Body of pancreas (tissue), 4 donors: ENCODE data around the gene PRM1. TPM values are rescaled to one million over a fixed set of nuclear protein-coding genes. Genes with fewer than 3 reads are reported as not detected.

Experiments used
- ATAC-seq: fragments of 150-250 bp; one replicate; pipeline ENCODE4 v1.9.1; 2016
- DNase-seq, 4 donors: peaks; one replicate each; pipeline ENCODE4 v3.0.0-alpha.2; 2019
- H3K27ac ChIP-seq, 4 donors: fragments of 200-600 bp; sonication (generic); 1 replicate in 3 of 4; 2 replicates in 1 of 4; pipeline versions ENCODE4 v1.5.1 to v1.6.1; 2016 to 2019; ENCODE audit warnings: mild to moderate bottlenecking in 1 of 4, mixed read lengths in 1 of 4, moderate library complexity in 1 of 4
- H3K27me3 ChIP-seq, 2 donors: fragments of 200-600 bp; sonication (generic); one replicate each; pipeline ENCODE4 v1.6.0; 2016; ENCODE audit warnings: mild to moderate bottlenecking in 1 of 2
- H3K36me3 ChIP-seq, 2 donors: fragments of 200-600 bp; sonication (generic); replicated peaks in 1 of 2; 2 replicates each; pipeline ENCODE4 v1.5.1; 2016; ENCODE audit warnings: low read depth in 2 of 2; ENCODE audit not compliant: insufficient read depth in 1 of 2
- H3K4me1 ChIP-seq: fragments of 200-600 bp; sonication (generic); one replicate; pipeline ENCODE4 v1.6.0; 2016
- H3K4me3 ChIP-seq, 2 donors: fragments of 200-600 bp; sonication (generic); 1 replicate in 1 of 2; 2 replicates in 1 of 2; pipeline ENCODE4 v1.5.1; 2016 to 2019
- H3K9me3 ChIP-seq, 3 donors: fragments of 200-600 bp; sonication (generic); 1 replicate in 2 of 3; 2 replicates in 1 of 3; pipeline ENCODE4 v1.5.1; 2016
- CTCF ChIP-seq, 7 experiments: fragments of 450-650 bp in 4 of 7; fragments of 200-600 bp in 3 of 7; sonication (generic) in 3 of 7; IDR thresholded peaks; one replicate each; pipeline ENCODE4 v1.5.1; 2016 to 2019; ENCODE audit warnings: antibody characterized with exemption in 7 of 7
- POLR2A ChIP-seq, 3 donors: fragments of 450-650 bp; IDR thresholded peaks; one replicate each; pipeline ENCODE4 v1.6.1; 2016; ENCODE audit warnings: antibody characterized with exemption in 3 of 3, mild to moderate bottlenecking in 2 of 3
- WGBS, 2 donors: methylation state at CpG; one replicate each; pipeline ENCODE4 v1.1.5; 2017; 5-methylcytosine and 5-hydroxymethylcytosine counted together
- intact Hi-C: fragments of 100-400 bp; cut with DNase I; formaldehyde crosslinking; loops from one replicate; pipeline ENCODE4 v1.15.1; 2023
- total RNA-seq, 2 donors: library from RNA; depleted of rRNA; stranded (reverse); fragments of >200 nt; gene quantifications; one replicate each; pipeline ENCODE4 v1.1.0, GENCODE V29; 2016

The PRM1 gene
- not detected for total RNA-seq

- no peaks in the 10 kb centered on the region for H3K27me3 ChIP-seq
These were observed at the start of gene PRM1 for GRCh38 chr16:11280616-11281522. Gene PRM1 (minus strand): TSS chr16:11281330. CDS start chr16:11281238, 92 bp downstream.

GRCh38 chr16:11330526-11331237 is 49.6 kb upstream of the PRM1 start:
- intact Hi-C loops = no loop called here
- Histone ChIP-seq H3K27ac (no peak overlapping the region), H3K9me3 (no peaks in the 10 kb centered on the region), H3K36me3 (no peaks in the 10 kb centered on the region), H3K4me3 (no peak overlapping the region), H3K27me3 (no peaks in the 10 kb centered on the region), H3K4me1 (no peaks in the 10 kb centered on the region)
- ATAC-seq = no peak
- no peak for TF ChIP-seq POLR2A (IDR thresholded peaks at IDR 0.05)
- no peak for TF ChIP-seq CTCF (IDR thresholded peaks at IDR 0.05)
- WGBS, 2 donors = 74 to 83% methylated on average over 5 of the region's 5 CpGs
- DNase-seq = no peak

More at GRCh38 chr16:11280616-11281522, at the start of gene PRM1:
- H3K36me3 ChIP-seq = no peaks in the 10 kb centered on the region
- no peaks in the 10 kb centered on the region for H3K9me3 ChIP-seq
- no peak for DNase-seq
- no peak for TF ChIP-seq CTCF (IDR thresholded peaks at IDR 0.05)
- no peak for TF ChIP-seq POLR2A (IDR thresholded peaks at IDR 0.05)
- no peak for ATAC-seq
- 87 to 89% methylated on average over 18 to 25 of the region's 25 CpGs for WGBS, 2 donors
- no peak within 1 kb of the TSS for H3K4me3 ChIP-seq
- intact Hi-C loops = loop anchor here (10.0 kb wide), 1 partner anchor 56 kb away; no protein-coding TSS in a partner anchor
- no peak within 1 kb of the TSS for H3K27ac ChIP-seq
- no peaks in the 10 kb centered on the region for H3K4me1 ChIP-seq

- ATAC-seq = no peak
- Histone ChIP-seq H3K27ac (no peak overlapping the region), H3K4me1 (no peaks in the 10 kb centered on the region), H3K36me3 (no peaks in the 10 kb centered on the region), H3K27me3 (no peaks in the 10 kb centered on the region), H3K9me3 (no peaks in the 10 kb centered on the region), H3K4me3 (no peak overlapping the region)
- no peak for DNase-seq
- intact Hi-C loops = no loop called here
- TF ChIP-seq CTCF (IDR thresholded peaks at IDR 0.05) = no peak
- TF ChIP-seq POLR2A (IDR thresholded peaks at IDR 0.05) = no peak
- 73 to 74% methylated on average over 3 of the region's 3 CpGs for WGBS, 2 donors
These were observed 48.8 kb upstream of the PRM1 start for GRCh38 chr16:11329891-11330290.

GRCh38 chr16:11329071-11329491 is 48.0 kb upstream of the PRM1 start:
- Histone ChIP-seq H3K9me3 (no peaks in the 10 kb centered on the region), H3K27ac (no peak overlapping the region), H3K36me3 (no peaks in the 10 kb centered on the region), H3K4me1 (no peaks in the 10 kb centered on the region), H3K27me3 (no peaks in the 10 kb centered on the region), H3K4me3 (no peak overlapping the region)
- intact Hi-C loops = no loop called here
- no peak for DNase-seq
- no peak for ATAC-seq
- TF ChIP-seq POLR2A (IDR thresholded peaks at IDR 0.05) (no peak), CTCF (IDR thresholded peaks at IDR 0.05) (no peak)
- 43% methylated on average over 6 of the region's 6 CpGs for WGBS, 2 donors
